OCI-LY7 (cell line): ENCODE measurements around the gene RIC1.

Experiments
- CTCF ChIP-seq: fragments of 200-600 bp; sonication (generic); conservative IDR thresholded peaks from 2 replicates; pipeline ENCODE4 v1.5.1; 2014; ENCODE audit warnings: mild to moderate bottlenecking, antibody characterized with exemption, low read length, moderate library complexity, mixed read lengths
- EZH2phosphoT487 ChIP-seq: fragments of 200-600 bp; sonication (generic); IDR thresholded peaks from 2 replicates; pipeline ENCODE4 v1.6.1; 2018; ENCODE audit warnings: low read depth, borderline replicate concordance, mild to moderate bottlenecking, mixed run types, antibody characterized with exemption, low read length, moderate library complexity, mixed read lengths

- no peak for TF ChIP-seq CTCF
- TF ChIP-seq EZH2phosphoT487: no peak
These were observed 59.2 kb downstream of the RIC1 start for GRCh38 chr9:5688109-5688508.
